Tibial nerve (tissue), 4 donors: Measurements from ENCODE around the gene ARL8B.

Experiments used
- CTCF ChIP-seq, 5 experiments: fragments of 200-600 bp in 3 of 5; fragments of 450-650 bp in 2 of 5; sonication (generic) in 3 of 5; IDR thresholded peaks; one replicate each; pipeline ENCODE4 v1.5.1; 2016 to 2019; ENCODE audit warnings: antibody characterized with exemption in 5 of 5, mild to moderate bottlenecking in 3 of 5, moderate library complexity in 2 of 5
- EP300 ChIP-seq, 2 donors: sonication (generic); formaldehyde crosslinking; IDR thresholded peaks; one replicate each; pipeline ENCODE4 v1.6.1; 2017; ENCODE audit warnings: antibody characterized with exemption in 2 of 2, mild to moderate bottlenecking in 1 of 2
- POLR2A ChIP-seq, 2 donors: fragments of 450-650 bp; IDR thresholded peaks; one replicate each; pipeline ENCODE4 v1.6.1; 2017; ENCODE audit warnings: antibody characterized with exemption in 2 of 2, mild to moderate bottlenecking in 2 of 2, moderate library complexity in 2 of 2

- TF ChIP-seq CTCF (IDR thresholded peaks at IDR 0.05): no peak
- TF ChIP-seq EP300 (IDR thresholded peaks at IDR 0.05): no peak
- no peak for TF ChIP-seq POLR2A (IDR thresholded peaks at IDR 0.05)
Measured at GRCh38 chr3:5140839-5141238, 18.7 kb downstream of the ARL8B start.
